CD14-positive monocyte (primary cell): ENCODE measurements around the gene STMN1. TPM values are rescaled to one million over a fixed set of nuclear protein-coding genes. Genes with fewer than 3 reads are reported as not detected.

Experiments
- DNase-seq, 3 donors: peaks; one replicate each; pipeline ENCODE4 v3.0.0-alpha.2; 2011 to 2022
- H2AFZ ChIP-seq: 2 replicates; pipeline ENCODE4 v1.6.0; 2012; ENCODE audit warnings: mild to moderate bottlenecking, low read depth, low read length, inconsistent platforms; ENCODE audit not compliant: insufficient read depth, poor library complexity, severe bottlenecking
- H3K27ac ChIP-seq, 2 donors: 1 replicate in 1 of 2; 2 replicates in 1 of 2; pipeline ENCODE4 v1.5.1; 2012 to 2013; ENCODE audit warnings: low read length in 2 of 2, control low read depth in 1 of 2, inconsistent platforms in 1 of 2, low read depth in 1 of 2, mild to moderate bottlenecking in 1 of 2
- H3K27me3 ChIP-seq, 2 donors: one replicate each; pipeline versions ENCODE4 v1.6.0 to v1.6.1; 2011 to 2013; ENCODE audit warnings: low read length in 2 of 2; ENCODE audit not compliant: control insufficient read depth in 2 of 2, insufficient read depth in 2 of 2
- H3K36me3 ChIP-seq, 2 donors: replicated peaks in 1 of 2; 1 replicate in 1 of 2; 2 replicates in 1 of 2; pipeline versions ENCODE4 v1.5.1 to v1.6.1; 2012 to 2013; ENCODE audit warnings: low read length in 2 of 2, control low read depth in 1 of 2, inconsistent platforms in 1 of 2, mild to moderate bottlenecking in 1 of 2; ENCODE audit not compliant: insufficient read depth in 2 of 2, control insufficient read depth in 1 of 2
- H3K4me1 ChIP-seq, 2 donors: 1 replicate in 1 of 2; 2 replicates in 1 of 2; pipeline versions ENCODE4 v1.5.1 to v1.6.1; 2012 to 2013; ENCODE audit warnings: low read length in 2 of 2, control low read depth in 1 of 2, inconsistent platforms in 1 of 2, mild to moderate bottlenecking in 1 of 2, moderate library complexity in 1 of 2; ENCODE audit not compliant: insufficient read depth in 2 of 2, control insufficient read depth in 1 of 2
- H3K4me2 ChIP-seq: replicated peaks from 2 replicates; pipeline ENCODE3; 2012; ENCODE audit warnings: low read length, moderate library complexity, mild to moderate bottlenecking; ENCODE audit not compliant: poor library complexity, severe bottlenecking; ENCODE audit errors: extremely low read depth
- H3K4me3 ChIP-seq, 3 experiments: fragments of 200-600 bp in 1 of 3; sonication (generic) in 1 of 3; replicated peaks in 1 of 3; 1 replicate in 2 of 3; 2 replicates in 1 of 3; pipeline ENCODE4 v1.5.1; 2011 to 2013; ENCODE audit warnings: low read length in 3 of 3, mild to moderate bottlenecking in 3 of 3, control low read depth in 2 of 3, low read depth in 2 of 3, inconsistent platforms in 1 of 3, moderate library complexity in 1 of 3
- H3K79me2 ChIP-seq: 2 replicates; pipeline ENCODE4 v1.6.0; 2012; ENCODE audit warnings: mild to moderate bottlenecking, control low read depth, inconsistent platforms, low read length, moderate library complexity; ENCODE audit not compliant: insufficient read depth
- H3K9ac ChIP-seq: 2 replicates; pipeline ENCODE4 v1.6.0; 2017; ENCODE audit warnings: low read length, mild to moderate bottlenecking; ENCODE audit not compliant: insufficient read depth, poor library complexity, severe bottlenecking
- H3K9me3 ChIP-seq, 2 donors: replicated peaks in 1 of 2; 1 replicate in 1 of 2; 2 replicates in 1 of 2; pipeline versions ENCODE4 v1.5.1 to v1.6.1; 2012 to 2013; ENCODE audit warnings: low read length in 2 of 2, control low read depth in 1 of 2; ENCODE audit not compliant: control insufficient read depth in 1 of 2, insufficient read depth in 1 of 2
- H4K20me1 ChIP-seq: 2 replicates; pipeline ENCODE4 v1.6.0; 2012; ENCODE audit warnings: mild to moderate bottlenecking, low read length, control low read depth, moderate library complexity; ENCODE audit not compliant: insufficient read depth
- H3K27ac Mint-ChIP-seq, 7 donors: one replicate each; pipeline ENCODE4 v1.8.0; 2020; ENCODE audit warnings: mild to moderate bottlenecking in 7 of 7, mixed read lengths in 7 of 7, moderate library complexity in 6 of 7, inconsistent platforms in 2 of 7
- H3K27me3 Mint-ChIP-seq, 3 donors: one replicate each; pipeline ENCODE4 v1.8.0; 2021 to 2022; ENCODE audit warnings: low read depth in 3 of 3, mild to moderate bottlenecking in 3 of 3, mixed read lengths in 3 of 3, moderate library complexity in 3 of 3, inconsistent platforms in 1 of 3
- H3K36me3 Mint-ChIP-seq, 2 donors: one replicate each; pipeline ENCODE4 v1.8.0; 2020; ENCODE audit warnings: mixed read lengths in 2 of 2, inconsistent platforms in 1 of 2, mild to moderate bottlenecking in 1 of 2
- H3K4me1 Mint-ChIP-seq: one replicate; pipeline ENCODE4 v1.8.0; 2020; ENCODE audit warnings: mild to moderate bottlenecking, mixed read lengths
- H3K4me3 Mint-ChIP-seq, 2 donors: one replicate each; pipeline ENCODE4 v1.8.0; 2020; ENCODE audit warnings: mild to moderate bottlenecking in 2 of 2, mixed read lengths in 2 of 2, moderate library complexity in 1 of 2
- H3K9me3 Mint-ChIP-seq, 7 donors: one replicate each; pipeline ENCODE4 v1.8.0; 2020 to 2022; ENCODE audit warnings: mixed read lengths in 7 of 7, mild to moderate bottlenecking in 6 of 7, moderate library complexity in 6 of 7, inconsistent platforms in 2 of 7
- WGBS: methylation state at CpG from one replicate; pipeline ENCODE4 v1.1.5; 2013; ENCODE audit warnings: missing lambda C conversion rate; ENCODE audit not compliant: insufficient coverage; 5-methylcytosine and 5-hydroxymethylcytosine counted together
- intact Hi-C, 2 donors: fragments of 100-400 bp; cut with micrococcal nuclease; formaldehyde crosslinking; loops; one replicate each; pipeline versions ENCODE4 v1.15.0 to v1.15.1; 2023
- polyA plus RNA-seq, 3 donors: library from polyadenylated mRNA; depleted of rRNA in 1 of 3; unstranded in 2 of 3; stranded (reverse) in 1 of 3; fragments of 300-500 nt in 2 of 3; fragments of >200 nt in 1 of 3; fragmentation: Illumina TruSeq in 2 of 3; gene quantifications; 1 replicate in 2 of 3; 2 replicates in 1 of 3; pipeline ENCODE4 v1.2.3, GENCODE V29; 2012 to 2021
- TF ChIP-seq, protein P1 (sequence below): fragments of 200-600 bp; IDR thresholded peaks from one replicate; pipeline ENCODE4 v1.8.0; 2022; ENCODE audit warnings: antibody characterized with exemption, mild to moderate bottlenecking

STMN1 gene
- polyA plus RNA-seq, 3 donors, result 1.5 to 8.1 (median 3.5) TPM

DNA sequence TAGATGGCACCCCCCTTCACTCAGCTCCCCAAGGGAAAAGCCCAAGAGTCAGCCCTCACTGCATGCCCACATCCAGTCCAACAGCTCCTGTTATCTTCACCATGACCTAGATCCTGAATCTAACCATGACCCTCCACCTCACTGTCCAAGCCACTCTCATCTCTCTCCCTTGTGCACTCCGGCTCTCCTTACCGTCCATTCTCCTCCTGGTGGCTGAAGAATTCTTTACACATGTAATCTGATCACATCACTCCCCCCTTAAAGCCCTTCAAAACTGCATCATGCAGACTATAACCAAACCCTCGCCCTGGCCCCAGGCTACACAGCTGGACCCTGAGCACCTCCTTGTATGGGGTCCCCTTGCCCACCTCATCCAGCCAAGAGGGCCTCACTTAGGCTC is 16.7 kb downstream of the STMN1 start:
- Histone ChIP-seq H3K9ac (no peak overlapping the region), H3K36me3 (no peaks in the 10 kb centered on the region), H3K4me3 (no peak overlapping the region), H3K4me1 (peaks cover 5 to 9% of the 10 kb centered on the region in 2 donors), H3K79me2 (no peaks in the 10 kb centered on the region), H2AFZ (no peak overlapping the region), H3K27ac (no peak overlapping the region), H4K20me1 (no peaks in the 10 kb centered on the region), H3K4me2 (no peak overlapping the region), H3K27me3 (no peaks in the 10 kb centered on the region), H3K9me3 (no peaks in the 10 kb centered on the region)
- no peak overlapping the region for H3K4me3 Mint-ChIP-seq
- H3K27ac Mint-ChIP-seq, result peak overlapping the region in 1 of 7 donors; percentile 73
- H3K9me3 Mint-ChIP-seq, result no peaks in the 10 kb centered on the region
- intact Hi-C loops, result no loop called here
- peaks cover 0 to 1% (median 0%) of the 10 kb centered on the region in 3 donors for H3K27me3 Mint-ChIP-seq
- WGBS, result 97% methylated on average over 3 of the region's 3 CpGs
- no peak for DNase-seq
- H3K36me3 Mint-ChIP-seq, result peaks cover 7% of the 10 kb centered on the region in 2 donors
- TF ChIP-seq, protein P1, sequence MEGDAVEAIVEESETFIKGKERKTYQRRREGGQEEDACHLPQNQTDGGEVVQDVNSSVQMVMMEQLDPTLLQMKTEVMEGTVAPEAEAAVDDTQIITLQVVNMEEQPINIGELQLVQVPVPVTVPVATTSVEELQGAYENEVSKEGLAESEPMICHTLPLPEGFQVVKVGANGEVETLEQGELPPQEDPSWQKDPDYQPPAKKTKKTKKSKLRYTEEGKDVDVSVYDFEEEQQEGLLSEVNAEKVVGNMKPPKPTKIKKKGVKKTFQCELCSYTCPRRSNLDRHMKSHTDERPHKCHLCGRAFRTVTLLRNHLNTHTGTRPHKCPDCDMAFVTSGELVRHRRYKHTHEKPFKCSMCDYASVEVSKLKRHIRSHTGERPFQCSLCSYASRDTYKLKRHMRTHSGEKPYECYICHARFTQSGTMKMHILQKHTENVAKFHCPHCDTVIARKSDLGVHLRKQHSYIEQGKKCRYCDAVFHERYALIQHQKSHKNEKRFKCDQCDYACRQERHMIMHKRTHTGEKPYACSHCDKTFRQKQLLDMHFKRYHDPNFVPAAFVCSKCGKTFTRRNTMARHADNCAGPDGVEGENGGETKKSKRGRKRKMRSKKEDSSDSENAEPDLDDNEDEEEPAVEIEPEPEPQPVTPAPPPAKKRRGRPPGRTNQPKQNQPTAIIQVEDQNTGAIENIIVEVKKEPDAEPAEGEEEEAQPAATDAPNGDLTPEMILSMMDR, result no peak
- peaks cover 11% of the 10 kb centered on the region for H3K4me1 Mint-ChIP-seq

DNA sequence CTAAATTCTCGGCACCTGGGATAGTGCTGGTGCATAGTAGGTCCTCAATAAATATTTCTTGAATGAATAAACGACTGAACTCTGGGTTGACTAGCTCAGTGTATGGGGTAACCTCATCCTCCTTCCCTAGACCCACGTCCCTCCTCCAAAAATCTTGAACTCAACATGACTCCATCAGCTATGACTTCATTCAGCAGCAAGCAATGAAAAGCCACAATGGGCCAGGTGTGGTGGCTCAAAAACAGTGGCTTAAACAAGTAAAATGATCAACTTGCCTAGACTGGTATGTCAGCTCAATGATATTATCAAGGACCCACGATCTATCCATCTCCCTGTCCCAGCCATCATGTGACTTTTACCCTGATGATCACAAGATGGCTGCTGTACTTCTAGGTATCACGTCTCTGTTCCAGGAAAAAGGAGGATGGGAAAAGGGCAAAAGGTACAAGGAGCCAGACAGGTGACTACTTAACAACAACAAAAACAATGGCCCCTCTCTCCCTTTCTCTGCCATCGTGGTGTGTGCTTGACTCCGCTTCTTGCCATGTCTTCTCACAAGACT is 17.7 kb downstream of the STMN1 start:
- Histone ChIP-seq H3K36me3 (no peaks in the 10 kb centered on the region), H4K20me1 (no peaks in the 10 kb centered on the region), H3K4me3 (no peak overlapping the region), H3K9me3 (no peaks in the 10 kb centered on the region), H3K4me1 (peaks cover 5 to 9% of the 10 kb centered on the region in 2 donors), H3K27ac (no peak overlapping the region), H3K4me2 (no peak overlapping the region), H3K79me2 (no peaks in the 10 kb centered on the region), H3K9ac (no peak overlapping the region), H3K27me3 (no peaks in the 10 kb centered on the region), H2AFZ (no peak overlapping the region)
- Mint-ChIP-seq H3K36me3 (peaks cover 7% of the 10 kb centered on the region in 2 donors), H3K9me3 (no peaks in the 10 kb centered on the region), H3K27ac (no peak overlapping the region), H3K27me3 (peaks cover 0 to 1% (median 0%) of the 10 kb centered on the region in 3 donors), H3K4me3 (no peak overlapping the region), H3K4me1 (peaks cover 11% of the 10 kb centered on the region)
- no peak for DNase-seq
- intact Hi-C loops, result no loop called here
- WGBS, result 100% methylated on average over 1 of the region's 7 CpGs
- TF ChIP-seq, protein P1, result no peak
